HepG2 (cell line): ENCODE data around the gene MAMDC2. TPM values are rescaled to one million over a fixed set of nuclear protein-coding genes. Genes with fewer than 3 reads are reported as not detected.

Experiments used
- ATAC-seq: fragments of 200-7000 bp; cut with Tn5 transposase; 3 replicates; pipeline ENCODE4 v1.9.1; 2020; ENCODE audit warnings: mild to moderate bottlenecking, moderate library complexity
- BruUV-seq: library from RNA; stranded (reverse); fragments of 400-500 nt; replicated peaks from 2 replicates; lab custom pipeline; 2021; lab: Mats Ljungman, UMichigan
- CTCF ChIA-PET: fragments of 300-600 bp; formaldehyde crosslinking; extraction: SDS; loops from one replicate; lab custom pipeline; 2021; ENCODE audit warnings: low total read pairs, inconsistent platforms, low intra/inter-chr PET ratio; lab: Yijun Ruan, JAX
- POLR2A ChIA-PET: fragments of 350-600 bp; sonication (Branson Sonifier 250); formaldehyde crosslinking; loops from one replicate; lab custom pipeline; 2020; ENCODE audit warnings: antibody characterized with exemption, inconsistent platforms; lab: Yijun Ruan, JAX
- DNase-seq: peaks from one replicate; pipeline ENCODE4 v3.0.0-alpha.2; 2015; ENCODE audit warnings: low spot score
- FAIRE-seq: peaks from 3 replicates; lab custom pipeline; 2011; peaks lifted over from hg19 to GRCh38; lab: Jason Lieb, UNC
- H2AFZ ChIP-seq: one replicate; pipeline ENCODE4 v1.6.1; 2011; ENCODE audit warnings: low read length, inconsistent platforms
- H3K27ac ChIP-seq: fragments of 300-600 bp; 3 replicates; pipeline ENCODE4 v1.8.0; 2011; ENCODE audit warnings: mixed run types, mild to moderate bottlenecking, mixed read lengths, low read length, inconsistent platforms; ENCODE audit not compliant: insufficient read depth; ENCODE audit errors: extremely low read length
- H3K27me3 ChIP-seq, 2 experiments: fragments of 200-600 bp in 1 of 2; 2 replicates in 1 of 2; 3 replicates in 1 of 2; pipeline versions ENCODE4 v1.6.0 to v1.8.0; 2011; ENCODE audit warnings: low read length in 2 of 2, mild to moderate bottlenecking in 2 of 2, moderate library complexity in 2 of 2, inconsistent platforms in 1 of 2; ENCODE audit not compliant: insufficient read depth in 2 of 2, control insufficient read depth in 1 of 2
- H3K36me3 ChIP-seq, 2 experiments: fragments of 200-600 bp in 1 of 2; replicated peaks in 1 of 2; 2 replicates in 1 of 2; 3 replicates in 1 of 2; pipeline versions ENCODE4 v1.5.1 to v1.8.0; 2011; ENCODE audit warnings: low read length in 2 of 2, inconsistent platforms in 1 of 2; ENCODE audit not compliant: insufficient read depth in 2 of 2, control insufficient read depth in 1 of 2
- H3K4me1 ChIP-seq: 2 replicates; pipeline ENCODE4 v1.5.1; 2012; ENCODE audit warnings: low read length, inconsistent platforms; ENCODE audit not compliant: insufficient read depth
- H3K4me2 ChIP-seq: 2 replicates; pipeline ENCODE4 v1.6.0; 2011; ENCODE audit warnings: low read depth, low read length, inconsistent platforms
- H3K4me3 ChIP-seq, 3 experiments: fragments of 200-600 bp in 1 of 3; sonication (generic), shearing (Covaris generic) in 1 of 3; replicated peaks in 1 of 3; 2 replicates each; pipeline ENCODE4 v1.5.1; 2011 to 2016; ENCODE audit warnings: low read length in 3 of 3, inconsistent platforms in 2 of 3, low read depth in 2 of 3, mild to moderate bottlenecking in 2 of 3, control low read depth in 1 of 3, mixed read lengths in 1 of 3; ENCODE audit not compliant: insufficient read depth in 1 of 3
- H3K79me2 ChIP-seq: one replicate; pipeline ENCODE4 v1.6.1; 2011; ENCODE audit warnings: low read length, inconsistent platforms; ENCODE audit not compliant: insufficient read depth
- H3K9ac ChIP-seq: 2 replicates; pipeline ENCODE4 v1.6.0; 2011; ENCODE audit warnings: mild to moderate bottlenecking, low read depth, low read length, inconsistent platforms; ENCODE audit not compliant: insufficient read depth
- H3K9me3 ChIP-seq: 2 replicates; pipeline ENCODE4 v1.5.1; 2012; ENCODE audit warnings: mild to moderate bottlenecking, low read length
- H4K20me1 ChIP-seq: 2 replicates; pipeline ENCODE4 v1.6.0; 2011; ENCODE audit warnings: inconsistent platforms, mild to moderate bottlenecking, low read length, moderate library complexity; ENCODE audit not compliant: insufficient read depth
- AKAP8 ChIP-seq: sonication (generic); formaldehyde crosslinking; IDR thresholded peaks from 2 replicates; pipeline ENCODE4 v1.5.1; 2020; ENCODE audit warnings: mild to moderate bottlenecking, missing genetic modification reagents
- CENPBD1 ChIP-seq: sonication (generic); formaldehyde crosslinking; IDR thresholded peaks from 2 replicates; pipeline ENCODE4 v1.8.0; 2022; ENCODE audit warnings: missing genetic modification reagents, low read depth, mild to moderate bottlenecking, borderline replicate concordance
- CHD2 ChIP-seq: IDR thresholded peaks from 2 replicates; pipeline ENCODE4 v1.6.1; 2011; ENCODE audit warnings: low read depth, low read length, improper control_type of control experiment
- FOXK2 ChIP-seq: fragments of 450-650 bp; IDR thresholded peaks from 2 replicates; pipeline ENCODE4 v1.6.1; 2016
- KLF6 ChIP-seq: IDR thresholded peaks from 2 replicates; pipeline ENCODE4 v1.8.0; 2016; ENCODE audit warnings: missing biosample characterization, missing genetic modification reagents
- NR0B2 ChIP-seq: sonication (generic); formaldehyde crosslinking; IDR thresholded peaks from 2 replicates; pipeline ENCODE4 v1.4.0; 2020; ENCODE audit warnings: mild to moderate bottlenecking, missing genetic modification reagents
- RFXANK ChIP-seq: IDR thresholded peaks from 2 replicates; pipeline ENCODE4 v1.6.1; 2016
- TBX3 ChIP-seq: fragments of 450-650 bp; IDR thresholded peaks from 2 replicates; pipeline ENCODE4 v1.6.1; 2017; ENCODE audit warnings: antibody characterized with exemption, mild to moderate bottlenecking, inconsistent platforms, borderline replicate concordance
- TOE1 ChIP-seq: sonication (generic); formaldehyde crosslinking; IDR thresholded peaks from 2 replicates; pipeline ENCODE4 v1.4.0; 2020; ENCODE audit warnings: mild to moderate bottlenecking, missing genetic modification reagents
- ZMAT5 ChIP-seq: sonication (generic); formaldehyde crosslinking; IDR thresholded peaks from 2 replicates; pipeline ENCODE4 v1.5.0; 2020; ENCODE audit warnings: mild to moderate bottlenecking, low read depth, missing genetic modification reagents, borderline replicate concordance
- ZNF264 ChIP-seq: sonication (generic); formaldehyde crosslinking; IDR thresholded peaks from 2 replicates; pipeline ENCODE4 v1.4.0; 2020; ENCODE audit warnings: missing genetic modification reagents
- ZNF484 ChIP-seq: sonication (generic); formaldehyde crosslinking; IDR thresholded peaks from 2 replicates; pipeline ENCODE4 v1.5.1; 2020; ENCODE audit warnings: mild to moderate bottlenecking, low read depth, missing genetic modification reagents, borderline replicate concordance
- ZNF574 ChIP-seq: sonication (generic); formaldehyde crosslinking; IDR thresholded peaks from 2 replicates; pipeline ENCODE4 v1.4.0; 2020; ENCODE audit warnings: missing genetic modification reagents
- ZNF777 ChIP-seq: sonication (generic); formaldehyde crosslinking; IDR thresholded peaks from 2 replicates; pipeline ENCODE4 v1.4.0; 2020; ENCODE audit warnings: missing genetic modification reagents
- WGBS: methylation state at CpG from one replicate; pipeline ENCODE4 v1.1.6; 2017; ENCODE audit warnings: low lambda C conversion rate; 5-methylcytosine and 5-hydroxymethylcytosine counted together
- in situ Hi-C: cut with HindIII; loops from 2 replicates; pipeline ENCODE4 v1.10.0; 2017; ENCODE audit warnings: low pct_unique_long_range_greater_than_20kb; ENCODE audit not compliant: extremely low pct_ligation_motif_present
- intact Hi-C: fragments of 100-400 bp; cut with micrococcal nuclease; formaldehyde crosslinking; loops from one replicate; pipeline ENCODE4 v1.10.0; 2022; ENCODE audit not compliant: unreplicated experiment
- polyA plus RNA-seq, 8 experiments: library from polyadenylated mRNA; depleted of rRNA in 3 of 8; stranded (reverse) in 7 of 8; unstranded in 1 of 8; fragments of >200 nt; fragmentation: Illumina TruSeq in 4 of 8; extraction: Trizol in 4 of 8; gene quantifications; 2 replicates each; pipeline versions ENCODE4 v1.2.1 to v1.2.3, GENCODE V29; 2011 to 2016; ENCODE audit warnings: low read depth in 4 of 8, missing spikeins in 1 of 8, mixed read lengths in 1 of 8; ENCODE audit not compliant: insufficient read depth in 1 of 8
- total RNA-seq, 5 experiments: library from RNA; depleted of rRNA; stranded (reverse); fragments of >200 nt; fragmentation: Illumina TruSeq; extraction: Trizol; gene quantifications; 2 replicates each; pipeline ENCODE4 v1.2.3, GENCODE V29; 2016; ENCODE audit warnings: low read depth in 1 of 5

The MAMDC2 gene
- total and polyA plus RNA-seq, 2 of the 13 experiments (the other 11 are each of a cell fraction or from before 2014, with no cell fraction given): not detected

GRCh38 chr9:70250221-70250620, 206.6 kb downstream of the MAMDC2 start:
- H4K20me1 ChIP-seq: no peaks in the 10 kb centered on the region

More at GRCh38 chr9:70250221-70250620, 206.6 kb downstream of the MAMDC2 start:
- H3K79me2 ChIP-seq: peaks cover under 1% of the 10 kb centered on the region
- peaks cover 2% of the 10 kb centered on the region for H3K4me1 ChIP-seq
- no peak overlapping the region for H3K27ac ChIP-seq
- in situ Hi-C loops: no loop called here
- H3K9ac ChIP-seq: no peak overlapping the region
- H3K36me3 ChIP-seq: no peaks in the 10 kb centered on the region
- no peak for ATAC-seq
- WGBS: 98% methylated on average over 1 of the region's 1 CpG
- no TSS peak for BruUV-seq
- H3K27me3 ChIP-seq: no peaks in the 10 kb centered on the region
- H3K4me2 ChIP-seq: no peak overlapping the region
- no peaks in the 10 kb centered on the region for H3K9me3 ChIP-seq
- no peak overlapping the region for H3K4me3 ChIP-seq
- no peak overlapping the region for H2AFZ ChIP-seq
- intact Hi-C loops: no loop called here
- ChIA-PET POLR2A (no interaction called here), CTCF (no interaction called here)
- FAIRE-seq: no peak
- no peak for DNase-seq
- no peak for TF ChIP-seq CENPBD1
- TF ChIP-seq ZNF574: no peak
- no peak for TF ChIP-seq CHD2
- TF ChIP-seq ZNF777 (CRISPR knock-in tag): no peak
- no peak for TF ChIP-seq TBX3
- TF ChIP-seq AKAP8: no peak
- no peak for TF ChIP-seq ZMAT5 (CRISPR knock-in tag)
- no peak for TF ChIP-seq ZNF484 (CRISPR knock-in tag)
- TF ChIP-seq RFXANK (CRISPR knock-in tag): no peak
- no peak for TF ChIP-seq NR0B2
- TF ChIP-seq FOXK2: no peak
- TF ChIP-seq ZNF264: no peak
- no peak for TF ChIP-seq TOE1 (CRISPR knock-in tag)
- no peak for TF ChIP-seq KLF6 (CRISPR knock-in tag)
